HG03558 (cell line): ENCODE data around the gene OPRD1.

Source experiments
- ATAC-seq: cut with Tn5 transposase; IDR thresholded peaks from one replicate; pipeline ENCODE4 v1.9.1; 2021; ENCODE audit warnings: moderate number of reproducible peaks; ENCODE audit not compliant: unreplicated experiment; ENCODE audit errors: extremely low read depth

OPRD1 gene

GRCh38 chr1:28897789-28898188 is 85.8 kb downstream of the OPRD1 start:
- ATAC-seq = no peak

DNA sequence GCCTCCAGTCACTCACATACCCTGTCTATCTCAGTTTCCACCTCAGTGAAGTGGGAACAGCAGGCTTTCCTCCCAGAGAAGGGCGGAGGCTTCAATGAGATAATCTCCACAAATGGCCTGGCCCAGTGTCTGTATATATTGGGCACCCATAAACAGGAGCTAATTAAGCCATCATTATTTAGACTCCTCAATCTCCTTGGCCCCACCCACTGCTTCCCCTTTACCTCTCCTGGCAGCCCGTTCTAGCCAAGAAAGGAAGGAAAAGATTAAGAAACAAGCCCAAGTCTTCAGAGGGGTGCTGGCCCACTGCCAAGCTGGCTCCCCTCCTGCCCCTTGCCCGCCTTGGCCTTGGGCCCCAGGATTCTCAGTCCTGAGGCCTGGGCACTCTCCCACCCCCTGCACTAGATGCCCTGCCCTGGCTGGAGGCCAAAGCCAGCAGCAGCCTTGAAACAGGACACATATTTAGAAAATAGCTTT is 86.5 kb downstream of the OPRD1 start:
- no peak for ATAC-seq

DNA sequence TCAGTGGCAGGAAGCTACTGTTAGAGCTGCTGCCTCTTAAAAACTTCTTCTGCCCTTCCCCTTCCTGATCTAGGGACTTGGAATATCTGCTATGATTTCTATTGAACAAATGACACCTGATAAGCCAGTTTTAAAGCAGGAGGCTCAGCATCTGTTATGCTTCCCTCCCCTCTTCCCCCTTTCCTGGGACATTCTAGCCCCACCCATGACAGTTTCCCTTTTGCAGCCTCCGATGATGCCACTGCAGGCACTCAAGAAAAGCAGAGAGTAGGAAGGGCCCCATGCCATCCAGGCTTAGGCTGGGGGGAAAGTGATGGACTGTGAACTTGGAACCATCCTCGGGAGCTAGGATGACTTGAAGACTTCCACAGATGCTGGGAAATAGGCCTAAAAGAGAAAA is 87.3 kb downstream of the OPRD1 start:
- no peak for ATAC-seq

GRCh38 chr1:28900562-28900961 is 88.6 kb downstream of the OPRD1 start:
- ATAC-seq = no peak

GRCh38 chr1:28902738-28903137 is 90.8 kb downstream of the OPRD1 start:
- ATAC-seq = no peak

GRCh38 chr1:28905921-28906666 is 94.1 kb downstream of the OPRD1 start:
- ATAC-seq = no peak

GRCh38 chr1:28909198-28909597 is 97.2 kb downstream of the OPRD1 start:
- ATAC-seq = no peak

GRCh38 chr1:28910379-28911115 is 98.6 kb downstream of the OPRD1 start:
- no peak for ATAC-seq

GRCh38 chr1:28913786-28914227 is 101.8 kb downstream of the OPRD1 start:
- ATAC-seq = no peak

DNA sequence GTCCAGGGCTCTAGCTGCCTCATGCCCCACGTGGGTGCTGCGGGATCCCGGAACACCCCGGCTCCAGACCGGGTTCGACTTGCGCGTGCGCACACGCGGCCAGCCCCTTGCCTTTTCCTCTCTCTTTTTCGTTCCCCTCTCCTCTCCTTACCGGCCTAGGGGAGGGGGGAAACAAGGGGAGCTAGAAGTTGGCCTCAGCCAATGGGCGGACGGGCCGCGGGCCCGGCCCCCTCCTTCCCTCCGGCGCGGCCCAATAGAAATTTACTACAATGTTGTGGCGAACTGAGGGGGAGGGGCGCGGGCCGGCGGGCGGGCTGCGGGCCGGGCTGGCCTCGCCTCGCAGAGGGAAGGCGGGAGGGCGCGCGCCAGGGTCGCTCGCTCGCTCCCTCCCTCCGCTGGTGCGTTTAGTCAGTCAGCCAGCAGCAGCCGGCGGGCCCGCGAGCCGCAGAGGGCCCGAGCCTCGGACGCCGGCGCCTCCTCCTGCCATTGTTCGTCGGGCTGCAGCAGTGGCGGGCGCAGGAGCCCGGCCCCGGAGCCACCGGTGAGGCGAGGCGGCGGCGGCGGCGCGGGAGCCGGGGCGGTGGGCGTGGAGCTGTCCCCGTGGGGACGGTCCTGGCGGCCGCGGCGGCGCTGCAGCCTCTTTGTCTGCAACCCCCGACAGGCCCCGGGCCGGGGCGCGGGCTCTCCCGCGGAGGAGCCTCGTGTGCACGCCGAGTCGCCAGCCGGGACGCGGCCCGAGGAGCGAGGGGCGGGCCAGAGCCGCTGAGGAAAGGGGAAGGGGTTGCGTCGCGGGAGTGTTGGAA is 102.5 kb downstream of the OPRD1 start, which contains the start of gene EPB41:
Gene EPB41, plus strand, starts transcription at position 342 of the 803 bp plus-strand sequence. CDS start 72,869 bp downstream, outside the sequence.
- peak; percentile 34 for ATAC-seq

GRCh38 chr1:28915031-28915895 is 103.3 kb downstream of the OPRD1 start:
- ATAC-seq = no peak

DNA sequence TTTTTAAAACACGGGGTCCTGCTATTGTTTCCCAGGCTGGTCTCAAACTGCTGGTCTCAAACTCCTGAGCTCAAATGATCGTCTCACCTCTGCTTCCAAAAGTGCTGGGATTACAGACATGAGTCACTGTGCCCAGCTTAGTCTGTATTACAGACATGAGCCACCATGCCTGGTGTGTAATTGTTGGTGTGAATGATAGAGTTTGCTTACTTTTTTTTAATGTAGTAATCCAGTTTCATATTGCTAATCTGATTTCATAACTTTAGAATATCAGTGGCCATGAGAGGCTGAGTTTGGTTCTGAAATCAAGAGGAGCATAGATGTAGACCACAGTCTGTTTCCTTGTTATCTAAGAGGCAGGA is 105.8 kb downstream of the OPRD1 start:
- ATAC-seq = no peak
